GM10847 (cell line): ENCODE measurements around the gene NTSR1.

Source experiments
- POLR2A ChIP-seq: IDR thresholded peaks from 2 replicates; pipeline ENCODE4 v1.6.1; 2011; ENCODE audit not compliant: insufficient read length; ENCODE audit errors: extremely low read depth

The NTSR1 gene

GRCh38 chr20:62788607-62789006 is 80.0 kb downstream of the NTSR1 start:
- TF ChIP-seq POLR2A, result no peak

DNA sequence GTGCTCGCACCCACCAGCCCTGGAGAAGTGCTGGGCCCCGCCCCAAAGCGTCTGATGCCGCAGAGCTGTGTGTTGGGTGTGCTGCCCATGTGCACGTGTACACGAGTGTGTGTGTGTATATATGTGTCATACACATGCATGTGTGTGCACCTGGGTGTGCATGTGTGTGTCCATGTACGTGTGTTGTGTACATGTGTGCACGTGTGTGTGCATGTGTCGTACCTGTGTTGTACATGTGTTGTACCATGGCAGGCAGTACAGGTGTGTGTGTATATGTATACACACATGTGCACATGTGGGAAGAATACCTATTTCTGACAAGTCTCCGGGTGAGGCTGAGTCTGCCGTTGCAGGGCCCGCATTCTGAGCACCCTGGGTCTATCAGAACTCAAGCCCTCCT is 81.4 kb downstream of the NTSR1 start:
- TF ChIP-seq POLR2A, result no peak

- no peak for TF ChIP-seq POLR2A
Measured at GRCh38 chr20:62791301-62792181, 82.9 kb downstream of the NTSR1 start.

GRCh38 chr20:62792182-62792939 is 83.7 kb downstream of the NTSR1 start:
- TF ChIP-seq POLR2A, result no peak

DNA sequence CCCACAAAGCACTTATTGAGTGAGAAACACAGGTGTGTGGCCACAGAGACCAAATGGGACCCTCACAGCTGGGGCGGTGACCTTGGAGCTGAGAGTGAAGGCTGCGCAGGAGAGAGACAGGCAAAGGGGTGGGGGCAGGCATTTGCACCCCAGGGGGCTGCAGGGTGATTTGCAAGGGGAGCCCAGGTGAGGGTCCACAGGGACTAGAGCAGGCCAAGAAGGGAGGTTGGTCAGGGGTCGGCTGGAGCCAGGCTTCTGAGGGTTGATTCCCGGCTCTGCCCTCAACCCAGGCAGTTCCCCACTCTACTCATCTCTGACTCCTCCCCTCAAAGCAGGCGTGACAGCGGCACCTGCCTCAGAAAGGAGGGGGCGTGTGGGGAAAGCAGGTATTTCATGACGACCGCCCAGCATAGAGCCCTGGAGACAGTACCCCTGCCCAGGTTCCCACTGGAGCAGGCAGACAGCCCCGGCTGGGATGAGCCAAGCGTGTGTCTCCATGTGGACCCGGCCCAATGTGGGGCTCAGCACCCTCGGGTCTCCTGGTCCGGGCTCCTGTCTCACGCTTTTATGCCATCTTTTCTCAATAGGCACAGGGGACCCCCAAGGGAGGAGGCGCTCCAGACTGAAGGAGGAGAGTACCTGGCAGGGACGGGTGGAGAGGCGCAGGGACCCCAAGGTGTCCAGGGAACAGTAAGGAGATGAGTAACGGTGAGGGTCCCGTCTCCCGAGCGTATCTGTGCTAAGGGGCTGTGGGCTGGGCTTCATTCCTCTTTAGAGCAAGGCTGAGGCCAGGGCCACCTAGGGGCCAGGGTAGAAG is 84.5 kb downstream of the NTSR1 start:
- no peak for TF ChIP-seq POLR2A

GRCh38 chr20:62793757-62794006 is 85.0 kb downstream of the NTSR1 start:
- TF ChIP-seq POLR2A, result no peak

DNA sequence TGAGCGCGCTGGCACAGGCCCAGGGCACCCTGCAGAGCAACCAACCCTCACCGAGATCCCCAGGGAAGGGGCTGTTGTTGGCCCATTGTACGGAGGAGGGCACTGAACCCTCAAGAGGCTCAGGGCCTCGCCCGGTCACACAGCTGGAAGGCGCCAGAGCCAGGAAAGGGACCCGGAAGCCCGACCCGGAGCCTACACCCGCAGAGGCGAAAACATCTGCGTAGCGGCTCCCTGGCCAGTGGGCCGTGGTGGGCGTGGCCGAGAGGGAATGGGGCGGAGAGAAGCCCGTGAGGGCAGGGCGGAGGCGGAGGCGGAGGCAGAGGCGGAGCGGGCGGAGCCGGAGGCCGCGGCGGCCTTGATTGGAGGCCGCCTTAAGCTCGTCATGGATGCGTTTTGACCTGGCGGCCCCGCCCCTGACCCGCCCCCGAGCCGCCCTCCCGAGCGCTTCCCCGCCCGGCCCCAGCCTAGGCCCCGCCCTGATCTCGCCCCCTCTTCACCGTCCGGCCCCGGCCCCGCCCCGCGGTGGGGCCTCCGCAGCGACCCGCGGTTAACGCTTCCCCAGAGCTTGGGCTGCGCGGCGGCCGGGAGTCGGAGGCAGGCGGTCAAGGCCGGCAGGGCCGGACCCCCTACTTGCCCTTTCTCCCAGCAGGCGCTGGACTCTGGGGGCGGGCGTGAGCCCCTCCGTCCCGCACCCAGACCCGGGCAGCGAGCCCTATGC is 85.5 kb downstream of the NTSR1 start:
- TF ChIP-seq POLR2A, result peak; percentile 59

DNA sequence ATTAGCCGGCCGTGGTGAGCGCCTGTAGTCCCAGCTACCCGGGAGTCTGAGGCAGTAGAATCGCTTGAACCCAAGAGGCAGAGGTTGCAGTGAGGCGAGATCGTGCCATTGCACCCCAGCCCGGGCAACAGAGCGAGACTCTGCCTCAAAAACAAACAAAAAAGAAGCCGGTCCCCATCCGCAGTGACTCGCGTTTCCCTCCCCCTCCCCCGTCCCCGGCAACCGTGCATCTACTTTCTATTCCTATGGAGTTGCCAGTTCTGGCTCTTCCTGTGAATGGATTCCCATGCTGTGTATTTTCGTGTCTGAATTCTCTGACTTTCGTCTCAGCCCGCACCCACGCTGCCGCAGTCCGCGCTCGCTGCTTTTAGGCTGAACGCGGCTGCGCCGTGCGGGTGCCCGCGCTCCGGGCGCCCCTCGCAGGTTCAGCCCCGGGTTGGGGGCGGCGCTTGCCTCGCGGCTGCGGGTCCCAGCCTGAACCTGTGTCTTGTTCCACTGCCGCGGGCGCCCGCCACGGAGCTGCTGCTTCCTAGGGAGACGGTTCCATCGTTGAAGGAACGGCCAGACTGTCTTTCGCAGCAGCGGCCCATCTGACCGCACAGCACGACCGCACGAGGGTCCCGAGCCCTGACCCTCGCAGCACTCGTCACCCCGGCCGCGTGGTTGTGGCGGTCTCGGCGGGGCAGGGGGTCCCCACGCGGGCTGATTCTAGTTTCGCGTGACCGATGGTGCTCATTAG is 86.6 kb downstream of the NTSR1 start:
- TF ChIP-seq POLR2A, result peak; percentile 18

DNA sequence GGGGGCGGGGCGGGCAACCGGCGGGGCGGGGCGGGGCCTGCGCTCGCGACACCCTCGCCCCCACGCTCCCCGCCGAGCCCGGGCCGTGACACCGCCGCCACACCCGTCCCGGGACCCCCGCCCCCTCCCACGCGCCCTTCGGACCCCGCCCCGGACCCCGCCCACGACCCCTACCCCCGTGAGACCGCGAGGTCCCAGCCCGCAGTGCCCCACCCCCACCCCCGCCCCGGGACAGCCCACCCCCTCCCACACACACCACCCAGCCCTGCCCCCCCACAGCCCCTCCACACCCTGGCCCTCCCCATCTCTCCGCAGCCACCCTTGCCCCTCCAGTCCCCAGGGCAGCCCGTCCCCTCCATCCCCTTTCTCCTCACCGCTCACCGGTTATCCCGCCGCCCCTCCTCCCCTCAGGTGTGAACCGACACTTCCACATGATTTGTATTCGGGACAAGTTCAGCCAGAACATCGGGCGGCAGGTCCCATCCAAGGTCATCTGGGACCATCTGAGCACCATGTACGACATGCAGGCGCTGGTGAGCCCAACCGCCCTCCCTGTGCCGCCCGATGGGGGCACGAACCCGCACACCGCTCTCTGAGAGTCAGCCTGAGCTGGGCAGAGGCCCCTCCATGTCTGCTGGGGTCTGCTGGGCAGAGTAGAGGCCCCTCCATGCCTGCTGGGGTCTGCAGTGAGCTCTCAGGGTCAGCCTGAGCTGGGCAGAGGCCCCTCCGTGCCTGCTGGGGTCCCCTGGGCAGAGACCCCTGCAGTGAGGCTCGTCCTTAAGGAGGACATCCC is 88.3 kb downstream of the NTSR1 start:
- no peak for TF ChIP-seq POLR2A

- no peak for TF ChIP-seq POLR2A
Measured at GRCh38 chr20:62797671-62798532, 89.3 kb downstream of the NTSR1 start.

DNA sequence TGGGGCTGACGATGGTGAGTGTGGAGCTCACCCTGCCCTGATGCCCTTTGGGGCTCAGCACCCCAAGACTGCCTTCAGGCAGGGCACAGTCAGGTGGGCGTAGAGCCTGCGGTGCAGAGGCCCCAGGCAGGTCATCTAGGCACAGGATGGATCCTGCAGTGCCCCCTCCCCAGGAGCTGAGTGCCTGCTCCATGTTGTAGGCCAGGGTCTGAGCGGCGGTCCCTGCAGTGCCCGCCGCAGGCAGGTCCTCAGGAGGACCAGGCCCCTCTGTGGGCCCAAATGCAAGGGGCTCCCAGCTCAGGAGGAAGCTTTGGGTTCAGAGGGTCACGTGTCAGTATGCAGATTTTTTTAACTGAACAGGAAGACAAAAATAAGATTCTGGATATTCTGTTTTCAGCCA is 90.4 kb downstream of the NTSR1 start:
- TF ChIP-seq POLR2A, result no peak

GRCh38 chr20:62799459-62799858 is 90.8 kb downstream of the NTSR1 start:
- TF ChIP-seq POLR2A, result no peak

- TF ChIP-seq POLR2A, result no peak
Measured at GRCh38 chr20:62799873-62800272, 91.2 kb downstream of the NTSR1 start.
